Superior temporal gyrus (tissue), 1 donor: Measurements from ENCODE around the gene ANKHD1.
"Not testable (repeated sequence)": the region's sequence is repeated elsewhere in the genome, so short reads cannot be mapped to it uniquely, and the experiment has no call there.

ENCODE experiments used
- DNase-seq: peaks from one replicate; pipeline ENCODE4 v3.0.0-alpha.2; 2016; ENCODE audit errors: extremely low spot score

Gene ANKHD1

GRCh38 chr5:140423609-140424008, 22.0 kb downstream of the ANKHD1 start:
- no peak for DNase-seq

- no peak for DNase-seq
Observed at GRCh38 chr5:140424135-140424534, 22.5 kb downstream of the ANKHD1 start.

GRCh38 chr5:140427726-140428125, 26.1 kb downstream of the ANKHD1 start:
- DNase-seq = not testable (repeated sequence)

- DNase-seq = no peak
Observed at GRCh38 chr5:140429724-140430123, 28.1 kb downstream of the ANKHD1 start.

- DNase-seq = no peak
Observed at GRCh38 chr5:140432212-140432611, 30.6 kb downstream of the ANKHD1 start.

- DNase-seq = no peak
Observed at GRCh38 chr5:140432916-140433315, 31.3 kb downstream of the ANKHD1 start.

- not testable (repeated sequence) for DNase-seq
Observed at GRCh38 chr5:140457368-140457767, 55.7 kb downstream of the ANKHD1 start.

GRCh38 chr5:140466981-140467742, 65.5 kb downstream of the ANKHD1 start:
- DNase-seq = no peak

GRCh38 chr5:140468188-140468587, 66.6 kb downstream of the ANKHD1 start:
- DNase-seq = no peak

GRCh38 chr5:140469259-140469658, 67.6 kb downstream of the ANKHD1 start:
- no peak for DNase-seq

- no peak for DNase-seq
Observed at GRCh38 chr5:140480310-140481014, 78.8 kb downstream of the ANKHD1 start.

- no peak for DNase-seq
Observed at GRCh38 chr5:140481758-140482157, 80.1 kb downstream of the ANKHD1 start.

- DNase-seq = no peak
Observed at GRCh38 chr5:140483055-140483454, 81.4 kb downstream of the ANKHD1 start.

GRCh38 chr5:140488141-140488540, 86.5 kb downstream of the ANKHD1 start:
- DNase-seq = not testable (repeated sequence)

GRCh38 chr5:140488914-140489313, 87.3 kb downstream of the ANKHD1 start:
- no peak for DNase-seq

GRCh38 chr5:140497897-140498296, 96.3 kb downstream of the ANKHD1 start:
- DNase-seq = no peak

- DNase-seq = no peak
Observed at GRCh38 chr5:140498591-140498990, 97.0 kb downstream of the ANKHD1 start.

- DNase-seq = no peak
Observed at GRCh38 chr5:140502834-140503233, 101.2 kb downstream of the ANKHD1 start.

GRCh38 chr5:140509898-140510297, 108.3 kb downstream of the ANKHD1 start:
- DNase-seq = no peak

GRCh38 chr5:140513124-140513523, 111.5 kb downstream of the ANKHD1 start:
- DNase-seq = no peak

GRCh38 chr5:140524003-140524402, 122.4 kb downstream of the ANKHD1 start:
- DNase-seq = no peak

- no peak for DNase-seq
Observed at GRCh38 chr5:140540227-140540626, 138.6 kb downstream of the ANKHD1 start.

GRCh38 chr5:140542972-140543371, 141.3 kb downstream of the ANKHD1 start:
- DNase-seq = no peak
